OCI-LY7 (cell line): ENCODE results near the gene GALNT11.

Experiments used
- EZH2phosphoT487 ChIP-seq: fragments of 200-600 bp; sonication (generic); IDR thresholded peaks from 2 replicates; pipeline ENCODE4 v1.6.1; 2018; ENCODE audit warnings: low read depth, borderline replicate concordance, mild to moderate bottlenecking, mixed run types, antibody characterized with exemption, low read length, moderate library complexity, mixed read lengths
- TF ChIP-seq, protein P1 (sequence below): fragments of 200-600 bp; sonication (generic); conservative IDR thresholded peaks from 2 replicates; pipeline ENCODE4 v1.5.1; 2014; ENCODE audit warnings: mild to moderate bottlenecking, antibody characterized with exemption, low read length, moderate library complexity, mixed read lengths

DNA sequence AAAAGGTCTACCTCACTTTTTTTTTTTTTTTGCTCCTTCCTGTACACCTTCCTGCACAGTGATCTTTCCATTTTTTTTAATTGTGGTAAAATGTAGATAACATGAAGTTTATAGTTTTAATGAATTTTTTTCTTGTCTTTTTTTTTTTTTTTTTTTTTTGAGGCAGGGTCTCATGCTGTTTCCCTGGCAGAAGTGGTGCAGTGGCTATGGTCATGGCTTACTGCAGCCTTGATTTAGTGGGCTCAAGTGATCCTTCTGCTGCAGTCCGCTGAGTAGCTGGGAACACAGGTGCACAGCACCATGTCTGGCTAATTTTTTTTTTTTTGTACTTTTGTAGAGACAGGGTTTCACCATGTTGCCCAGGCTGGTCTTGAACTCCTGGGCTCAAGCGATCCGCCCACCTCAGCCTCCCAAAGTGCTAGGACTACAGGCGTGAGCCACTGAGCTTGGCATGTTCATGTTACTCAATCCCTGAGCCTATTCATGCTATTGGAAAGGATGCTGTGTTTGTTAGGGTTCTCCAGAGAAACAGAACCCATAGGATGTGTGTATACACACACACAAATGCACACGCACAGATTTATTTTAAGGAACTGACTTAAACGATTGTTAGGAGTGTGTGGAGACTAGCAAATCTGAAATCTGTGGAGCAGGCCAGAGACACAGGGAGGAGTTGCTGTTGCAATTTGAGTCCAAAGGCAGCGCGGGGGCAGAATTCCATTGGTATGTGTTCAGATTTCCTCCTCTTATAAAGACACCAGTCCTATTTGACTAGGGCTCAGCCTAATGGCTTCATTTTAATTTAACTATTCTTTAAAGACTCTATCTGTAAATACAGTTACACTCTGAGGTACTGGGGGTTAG is 29.1 kb downstream of the GALNT11 start:
- TF ChIP-seq, protein P1, sequence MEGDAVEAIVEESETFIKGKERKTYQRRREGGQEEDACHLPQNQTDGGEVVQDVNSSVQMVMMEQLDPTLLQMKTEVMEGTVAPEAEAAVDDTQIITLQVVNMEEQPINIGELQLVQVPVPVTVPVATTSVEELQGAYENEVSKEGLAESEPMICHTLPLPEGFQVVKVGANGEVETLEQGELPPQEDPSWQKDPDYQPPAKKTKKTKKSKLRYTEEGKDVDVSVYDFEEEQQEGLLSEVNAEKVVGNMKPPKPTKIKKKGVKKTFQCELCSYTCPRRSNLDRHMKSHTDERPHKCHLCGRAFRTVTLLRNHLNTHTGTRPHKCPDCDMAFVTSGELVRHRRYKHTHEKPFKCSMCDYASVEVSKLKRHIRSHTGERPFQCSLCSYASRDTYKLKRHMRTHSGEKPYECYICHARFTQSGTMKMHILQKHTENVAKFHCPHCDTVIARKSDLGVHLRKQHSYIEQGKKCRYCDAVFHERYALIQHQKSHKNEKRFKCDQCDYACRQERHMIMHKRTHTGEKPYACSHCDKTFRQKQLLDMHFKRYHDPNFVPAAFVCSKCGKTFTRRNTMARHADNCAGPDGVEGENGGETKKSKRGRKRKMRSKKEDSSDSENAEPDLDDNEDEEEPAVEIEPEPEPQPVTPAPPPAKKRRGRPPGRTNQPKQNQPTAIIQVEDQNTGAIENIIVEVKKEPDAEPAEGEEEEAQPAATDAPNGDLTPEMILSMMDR: no peak
- TF ChIP-seq EZH2phosphoT487: no peak
